Measurements from ENCODE around the gene ACSM3.

The ACSM3 gene

DNA sequence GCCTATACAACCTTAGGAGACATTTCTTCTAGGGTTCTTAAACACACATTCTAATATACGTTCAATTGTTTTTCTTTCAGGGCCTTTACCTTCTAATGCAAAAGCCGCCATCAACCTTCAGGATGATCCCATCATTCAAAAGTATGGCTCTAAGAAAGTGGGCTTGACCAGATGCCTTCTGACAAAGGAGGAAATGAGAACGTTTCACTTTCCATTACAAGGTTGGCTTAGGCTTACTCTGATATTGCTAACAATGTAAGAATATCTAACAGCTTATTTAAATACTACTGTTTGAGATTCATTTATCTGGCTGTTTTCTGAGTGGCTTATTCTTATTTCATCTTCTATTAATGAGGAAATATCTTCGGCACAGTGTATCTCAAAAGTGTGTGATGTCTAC is 57.9 kb downstream of the ACSM3 start:
- Histone ChIP-seq H3K79me2 (ENCODE audit: insufficient read depth, low read length) (no peaks in the 10 kb centered on the region), H3F3A (ENCODE audit: insufficient read depth) (no peaks in the 10 kb centered on the region; the same call in 1 of the 2 replicates), H3K4me2 (ENCODE audit: low read depth, low read length, poor library complexity, severe bottlenecking) (no peak overlapping the region), H3K9me2 (replicated peaks; ENCODE audit: insufficient read depth, low read length) (no peaks in the 10 kb centered on the region), H3K9ac (ENCODE audit: low read length) (no peak overlapping the region), H4K20me1 (ENCODE audit: low read depth, low read length) (no peaks in the 10 kb centered on the region), H3K36me3 (ENCODE audit: low read length) (peaks cover 16% of the 10 kb centered on the region; the same call in 1 of the 2 replicates), H3K27me3 (ENCODE audit: low read length) (no peaks in the 10 kb centered on the region), H3K27ac (ENCODE audit: low read depth, low read length) (no peak overlapping the region), H2AFZ (ENCODE audit: low read depth, low read length, severe bottlenecking) (no peak overlapping the region), H3K4me3 (ENCODE audit: insufficient read depth, low read length, poor library complexity, severe bottlenecking) (no peak overlapping the region), H3K9me3 (ENCODE audit: insufficient read depth, low read length) (no peaks in the 10 kb centered on the region)
- TF ChIP-seq EZH2phosphoT487 (conservative IDR thresholded peaks at IDR 0.05; ENCODE audit: low read length): no peak
- TF ChIP-seq, protein P1, sequence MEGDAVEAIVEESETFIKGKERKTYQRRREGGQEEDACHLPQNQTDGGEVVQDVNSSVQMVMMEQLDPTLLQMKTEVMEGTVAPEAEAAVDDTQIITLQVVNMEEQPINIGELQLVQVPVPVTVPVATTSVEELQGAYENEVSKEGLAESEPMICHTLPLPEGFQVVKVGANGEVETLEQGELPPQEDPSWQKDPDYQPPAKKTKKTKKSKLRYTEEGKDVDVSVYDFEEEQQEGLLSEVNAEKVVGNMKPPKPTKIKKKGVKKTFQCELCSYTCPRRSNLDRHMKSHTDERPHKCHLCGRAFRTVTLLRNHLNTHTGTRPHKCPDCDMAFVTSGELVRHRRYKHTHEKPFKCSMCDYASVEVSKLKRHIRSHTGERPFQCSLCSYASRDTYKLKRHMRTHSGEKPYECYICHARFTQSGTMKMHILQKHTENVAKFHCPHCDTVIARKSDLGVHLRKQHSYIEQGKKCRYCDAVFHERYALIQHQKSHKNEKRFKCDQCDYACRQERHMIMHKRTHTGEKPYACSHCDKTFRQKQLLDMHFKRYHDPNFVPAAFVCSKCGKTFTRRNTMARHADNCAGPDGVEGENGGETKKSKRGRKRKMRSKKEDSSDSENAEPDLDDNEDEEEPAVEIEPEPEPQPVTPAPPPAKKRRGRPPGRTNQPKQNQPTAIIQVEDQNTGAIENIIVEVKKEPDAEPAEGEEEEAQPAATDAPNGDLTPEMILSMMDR (IDR thresholded peaks at IDR 0.05; ENCODE audit: insufficient read depth, low read length, poor library complexity, severe bottlenecking): no peak

DNA sequence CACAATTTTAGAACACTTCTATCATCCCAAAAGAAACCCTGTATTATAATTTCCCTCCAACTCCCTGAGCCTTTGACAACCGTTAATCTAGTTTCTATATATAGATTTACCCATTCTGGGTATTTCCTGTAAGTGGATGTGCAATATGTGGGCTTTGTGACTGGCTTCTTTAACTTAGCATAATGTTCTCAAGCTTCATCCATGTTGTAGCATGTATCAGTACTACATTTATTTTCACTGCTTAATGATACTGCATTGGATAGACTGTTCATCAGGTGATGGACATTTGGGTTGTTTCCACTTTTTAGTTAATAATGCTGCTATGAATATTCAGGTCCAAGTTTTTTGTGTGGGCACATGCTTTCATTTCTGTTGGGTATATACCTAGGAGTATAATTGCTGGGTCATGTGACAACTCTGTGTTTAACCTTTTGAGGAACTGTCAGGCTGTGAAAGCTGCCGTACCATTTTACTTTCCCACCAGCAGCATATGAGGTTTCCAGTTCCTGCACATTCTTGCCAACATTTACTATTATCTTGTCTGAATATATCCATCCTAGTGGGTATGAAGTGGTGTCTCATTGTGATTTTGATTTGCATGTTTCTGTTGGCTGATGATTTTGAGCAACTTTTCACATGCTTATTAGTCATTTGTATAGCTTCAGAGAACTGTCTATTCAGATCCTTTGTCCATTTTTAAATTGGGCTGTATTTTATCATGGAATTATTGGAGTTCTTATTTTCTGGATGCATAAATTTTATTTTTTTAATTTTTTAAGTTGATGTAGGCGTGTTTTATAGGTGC is 58.9 kb downstream of the ACSM3 start:
- Histone ChIP-seq H3K4me3 (ENCODE audit: insufficient read depth, low read length, poor library complexity, severe bottlenecking) (no peak overlapping the region), H2AFZ (ENCODE audit: low read depth, low read length, severe bottlenecking) (no peak overlapping the region), H3K9me2 (replicated peaks; ENCODE audit: insufficient read depth, low read length) (no peaks in the 10 kb centered on the region), H4K20me1 (ENCODE audit: low read depth, low read length) (no peaks in the 10 kb centered on the region), H3K4me2 (ENCODE audit: low read depth, low read length, poor library complexity, severe bottlenecking) (no peak overlapping the region), H3K79me2 (ENCODE audit: insufficient read depth, low read length) (no peaks in the 10 kb centered on the region), H3K36me3 (ENCODE audit: low read length) (peaks cover 19% of the 10 kb centered on the region), H3F3A (ENCODE audit: insufficient read depth) (no peaks in the 10 kb centered on the region), H3K27ac (ENCODE audit: low read depth, low read length) (no peak overlapping the region), H3K9me3 (ENCODE audit: insufficient read depth, low read length) (no peaks in the 10 kb centered on the region), H3K9ac (ENCODE audit: low read length) (no peak overlapping the region), H3K27me3 (ENCODE audit: low read length) (no peaks in the 10 kb centered on the region)
- TF ChIP-seq, protein P1 (IDR thresholded peaks at IDR 0.05; ENCODE audit: insufficient read depth, low read length, poor library complexity, severe bottlenecking): no peak
- no peak for TF ChIP-seq EZH2phosphoT487 (conservative IDR thresholded peaks at IDR 0.05; ENCODE audit: low read length)

DNA sequence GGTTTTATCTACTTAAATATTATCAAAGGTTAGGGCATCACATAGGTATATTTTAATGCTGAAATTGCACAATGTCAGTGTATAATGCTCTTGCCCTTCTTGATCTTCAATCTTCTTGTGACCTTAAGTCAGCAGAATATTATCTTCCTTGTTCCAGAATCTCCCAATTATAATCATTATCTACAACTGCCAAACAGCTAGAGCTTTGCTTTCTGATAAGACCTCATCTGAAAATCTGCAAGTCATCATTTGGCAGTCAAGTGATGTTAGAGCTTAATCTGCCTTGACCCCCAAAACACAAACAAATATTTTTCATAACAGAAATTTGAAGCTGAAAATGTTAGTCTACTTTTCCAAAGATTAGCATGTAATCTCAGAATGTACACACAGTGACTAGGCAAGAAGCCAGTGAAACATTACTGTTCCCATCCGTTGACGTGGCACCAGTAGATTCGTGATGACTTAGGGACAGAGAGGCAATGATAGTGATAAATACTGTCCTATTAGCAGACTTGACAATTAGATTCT is 62.3 kb downstream of the ACSM3 start:
- Histone ChIP-seq H3F3A (ENCODE audit: insufficient read depth) (no peaks in the 10 kb centered on the region), H3K4me2 (ENCODE audit: low read depth, low read length, poor library complexity, severe bottlenecking) (no peak overlapping the region), H3K79me2 (ENCODE audit: insufficient read depth, low read length) (no peaks in the 10 kb centered on the region), H3K27me3 (ENCODE audit: low read length) (no peaks in the 10 kb centered on the region), H4K20me1 (ENCODE audit: low read depth, low read length) (no peaks in the 10 kb centered on the region), H3K36me3 (ENCODE audit: low read length) (peaks cover 19% of the 10 kb centered on the region), H3K9me3 (ENCODE audit: insufficient read depth, low read length) (no peaks in the 10 kb centered on the region), H3K9ac (ENCODE audit: low read length) (no peak overlapping the region), H3K9me2 (replicated peaks; ENCODE audit: insufficient read depth, low read length) (no peaks in the 10 kb centered on the region), H3K27ac (ENCODE audit: low read depth, low read length) (no peak overlapping the region), H2AFZ (ENCODE audit: low read depth, low read length, severe bottlenecking) (no peak overlapping the region), H3K4me3 (ENCODE audit: insufficient read depth, low read length, poor library complexity, severe bottlenecking) (no peak overlapping the region)
- TF ChIP-seq, protein P1 (IDR thresholded peaks at IDR 0.05; ENCODE audit: insufficient read depth, low read length, poor library complexity, severe bottlenecking): no peak
- TF ChIP-seq EZH2phosphoT487 (conservative IDR thresholded peaks at IDR 0.05; ENCODE audit: low read length): no peak
